BLaER1 treated with 17β-estradiol and CSF1 and Interleukin-3, amounts not matched to agents 10 nM and 100 nM (cell line): ENCODE data around the gene C1D.
A peak's percentile ranks its signal among the peaks of the same experiment; 100 is the strongest.

Experiments used
- H3K27ac ChIP-seq, 11 experiments: shearing (Covaris generic); formaldehyde crosslinking; 2 replicates each; pipeline ENCODE4 v1.8.1; 2022
- H3K27me3 ChIP-seq, 11 experiments: shearing (Covaris generic); formaldehyde crosslinking; 2 replicates each; pipeline ENCODE4 v1.8.1; 2022
- H3K36me3 ChIP-seq, 11 experiments: shearing (Covaris generic); formaldehyde crosslinking; 2 replicates each; pipeline ENCODE4 v1.8.1; 2022
- H3K4me1 ChIP-seq, 10 experiments: shearing (Covaris generic); formaldehyde crosslinking; 2 replicates each; pipeline ENCODE4 v1.8.1; 2022
- H3K4me2 ChIP-seq, 11 experiments: shearing (Covaris generic); formaldehyde crosslinking; 2 replicates each; pipeline ENCODE4 v1.8.1; 2022
- H3K4me3 ChIP-seq, 10 experiments: shearing (Covaris generic); formaldehyde crosslinking; 2 replicates each; pipeline ENCODE4 v1.8.1; 2022
- H3K9ac ChIP-seq, 11 experiments: shearing (Covaris generic); formaldehyde crosslinking; 2 replicates each; pipeline ENCODE4 v1.8.1; 2022
- H3K9me3 ChIP-seq, 11 experiments: shearing (Covaris generic); formaldehyde crosslinking; replicated peaks in 1 of 11; 2 replicates each; pipeline ENCODE4 v1.8.1; 2022
- H4K20me1 ChIP-seq, 11 experiments: shearing (Covaris generic); formaldehyde crosslinking; 2 replicates each; pipeline ENCODE4 v1.8.1; 2022
- Cebpa-rat ChIP-seq, 11 experiments: shearing (Covaris generic); IDR thresholded peaks; 2 replicates each; pipeline ENCODE4 v1.8.1; 2022

C1D gene

DNA sequence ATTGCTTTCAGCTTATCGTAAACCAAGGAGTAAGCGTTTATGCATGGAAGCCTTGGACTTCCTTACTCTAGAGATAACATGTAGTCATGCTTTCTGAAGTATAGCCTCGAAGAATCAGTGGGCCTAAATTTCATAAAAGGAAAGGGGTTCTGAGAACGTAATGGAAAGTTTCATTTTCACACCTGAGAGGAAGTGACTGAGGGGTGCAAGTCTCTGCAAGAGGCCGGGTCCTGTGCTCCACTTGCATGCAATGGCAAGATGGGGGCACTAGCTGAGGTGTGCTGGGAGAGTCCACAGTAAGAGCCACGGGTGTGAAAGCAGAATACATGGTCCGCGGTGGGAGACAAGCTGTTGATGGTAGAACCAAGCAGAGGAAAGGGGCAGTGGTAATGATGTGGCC is 36.5 kb upstream of the C1D start:
- peak overlapping the region in 9 of 11 experiments; percentile 15 to 64 (median 46); a peak in 16 of 22 replicates for H3K4me2 ChIP-seq
- H3K4me3 ChIP-seq, result no peak overlapping the region
- H3K27ac ChIP-seq, result no peak overlapping the region
- no peak overlapping the region for H3K9ac ChIP-seq
- peaks cover 11 to 23% (median 20%) of the 10 kb centered on the region in 10 experiments for H3K4me1 ChIP-seq
- H4K20me1 ChIP-seq, result no peaks in the 10 kb centered on the region
- TF ChIP-seq Cebpa-rat (IDR thresholded peaks at IDR 0.05), result no peak
- no peaks in the 10 kb centered on the region for H3K27me3 ChIP-seq
- peaks cover 0 to 11% (median under 1%) of the 10 kb centered on the region in 11 experiments; a peak in 8 of 22 replicates for H3K9me3 ChIP-seq
- H3K36me3 ChIP-seq, result no peaks in the 10 kb centered on the region

DNA sequence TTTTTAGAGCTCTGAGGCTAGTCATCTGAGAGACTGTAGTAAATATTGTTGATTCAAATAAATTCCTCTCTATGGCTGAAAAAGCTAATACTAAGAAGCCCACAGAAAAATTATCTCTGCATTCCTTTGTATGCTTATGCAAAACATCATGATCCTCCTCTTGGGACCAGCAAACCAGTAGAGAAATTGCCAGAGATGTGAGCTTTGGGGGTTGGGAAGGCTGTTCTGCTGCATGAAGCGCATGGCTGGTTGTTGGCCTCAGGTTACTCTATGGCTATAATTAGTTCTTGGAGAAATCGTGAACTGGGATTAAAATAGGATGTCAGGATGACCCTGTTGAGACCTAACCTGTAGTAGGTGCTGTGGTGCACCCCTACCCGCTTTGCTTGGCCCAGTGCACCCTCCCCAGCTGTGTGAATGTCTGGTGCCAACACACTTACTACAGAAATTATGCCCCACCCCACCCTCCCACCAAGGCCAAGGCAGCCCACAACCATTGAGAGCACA is 35.5 kb upstream of the C1D start:
- Histone ChIP-seq H3K4me2 (no peak overlapping the region), H3K4me3 (no peak overlapping the region), H3K9ac (no peak overlapping the region), H3K27me3 (no peaks in the 10 kb centered on the region), H4K20me1 (no peaks in the 10 kb centered on the region), H3K9me3 (peaks cover 0 to 11% (median 0%) of the 10 kb centered on the region in 11 experiments; a peak in 5 of 22 replicates), H3K27ac (no peak overlapping the region), H3K4me1 (peaks cover 11 to 27% (median 19%) of the 10 kb centered on the region in 10 experiments), H3K36me3 (no peaks in the 10 kb centered on the region)
- no peak for TF ChIP-seq Cebpa-rat (IDR thresholded peaks at IDR 0.05)

DNA sequence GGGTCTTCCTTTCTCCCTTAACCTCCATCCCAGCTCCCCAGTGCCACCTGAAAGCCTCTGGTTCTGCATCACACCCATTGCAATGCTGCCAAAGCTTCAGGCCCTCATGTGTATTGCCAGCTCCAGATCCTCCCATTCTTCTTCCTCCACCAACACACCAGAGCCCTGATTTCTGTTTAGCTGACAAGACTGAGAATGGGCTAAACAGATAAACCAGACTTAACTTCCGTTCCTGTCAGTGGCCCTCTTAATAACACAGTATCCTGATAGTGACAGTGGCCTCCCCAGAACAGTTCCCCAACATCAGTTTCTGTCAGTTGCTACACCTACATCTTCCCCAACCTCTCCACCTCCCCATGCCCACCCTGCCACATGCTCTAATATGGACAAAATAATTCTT is 31.3 kb upstream of the C1D start:
- TF ChIP-seq Cebpa-rat (IDR thresholded peaks at IDR 0.05), result no peak
- H4K20me1 ChIP-seq, result no peaks in the 10 kb centered on the region
- peaks cover 0 to 12% (median 7%) of the 10 kb centered on the region in 11 experiments; a peak in 13 of 22 replicates for H3K9me3 ChIP-seq
- peaks cover 10 to 34% (median 27%) of the 10 kb centered on the region in 10 experiments for H3K4me1 ChIP-seq
- H3K9ac ChIP-seq, result no peak overlapping the region
- H3K27ac ChIP-seq, result no peak overlapping the region
- no peak overlapping the region for H3K4me3 ChIP-seq
- no peaks in the 10 kb centered on the region for H3K36me3 ChIP-seq
- H3K4me2 ChIP-seq, result peak overlapping the region in 4 of 11 experiments; percentile 3 to 19 (median 8); a peak in 1 of 22 replicates
- H3K27me3 ChIP-seq, result no peaks in the 10 kb centered on the region

DNA sequence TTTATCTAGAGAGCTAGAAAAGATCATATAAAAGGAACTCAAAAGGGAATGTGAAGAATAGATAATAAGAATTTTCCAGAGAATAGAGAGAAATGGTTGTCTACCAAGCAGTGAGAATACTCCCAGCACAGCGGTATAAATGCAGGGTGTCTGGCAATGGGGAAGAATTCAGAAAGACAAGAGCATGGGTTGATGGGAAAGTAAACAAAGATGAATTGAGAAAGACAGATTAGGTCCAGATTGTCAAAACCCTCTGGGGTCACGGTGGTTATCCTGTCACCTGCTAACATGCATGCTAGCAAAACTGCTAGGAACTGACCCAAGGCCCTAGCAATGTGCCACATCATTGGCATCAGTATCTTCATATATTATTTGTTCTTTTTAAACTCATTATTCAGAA is 30.8 kb upstream of the C1D start:
- peaks cover 10 to 34% (median 29%) of the 10 kb centered on the region in 10 experiments for H3K4me1 ChIP-seq
- no peak overlapping the region for H3K4me3 ChIP-seq
- no peak for TF ChIP-seq Cebpa-rat (IDR thresholded peaks at IDR 0.05)
- H3K27me3 ChIP-seq, result no peaks in the 10 kb centered on the region
- no peak overlapping the region for H3K27ac ChIP-seq
- no peak overlapping the region for H3K9ac ChIP-seq
- H3K4me2 ChIP-seq, result peak overlapping the region in 4 of 11 experiments; percentile 3 to 19 (median 8); a peak in 1 of 22 replicates
- peaks cover 0 to 10% (median 7%) of the 10 kb centered on the region in 11 experiments; a peak in 13 of 22 replicates for H3K9me3 ChIP-seq
- no peaks in the 10 kb centered on the region for H4K20me1 ChIP-seq
- no peaks in the 10 kb centered on the region for H3K36me3 ChIP-seq

DNA sequence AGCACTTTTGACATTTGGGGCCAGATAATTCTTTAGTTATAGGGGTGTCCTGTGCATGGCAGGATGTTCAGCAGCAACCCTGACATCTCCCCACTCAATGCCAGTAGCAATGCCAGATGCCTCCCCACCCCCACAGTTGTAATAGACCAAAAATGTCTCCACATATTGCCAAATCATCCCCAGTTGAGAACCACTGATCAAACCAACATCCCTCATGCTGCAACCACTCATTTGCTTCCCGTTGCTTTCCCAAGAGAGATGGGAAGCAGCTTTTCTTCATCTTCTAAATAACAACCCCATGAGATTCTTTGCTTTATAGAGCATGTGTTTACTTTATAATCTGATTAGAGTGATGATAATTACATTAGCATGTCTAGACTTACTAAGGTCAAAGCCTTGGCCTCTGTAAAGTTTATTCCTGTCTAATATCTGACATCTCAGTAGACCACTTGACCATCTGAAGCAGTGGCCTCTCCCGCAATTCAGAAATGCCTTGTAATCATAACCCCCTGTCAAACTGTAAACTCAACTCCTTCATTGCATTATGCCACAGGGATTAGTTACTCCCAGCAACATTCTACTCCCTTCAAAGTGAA is 28.7 kb upstream of the C1D start:
- Histone ChIP-seq H3K4me3 (0 out of 20 replicates have a peak overlapping the region, but pooled peaks of 1 of the 10 experiments have one; percentile 14), H4K20me1 (no peaks in the 10 kb centered on the region), H3K4me2 (peak overlapping the region; percentile 19 to 71 (median 56)), H3K36me3 (no peaks in the 10 kb centered on the region), H3K9me3 (peaks cover 0 to 10% (median 7%) of the 10 kb centered on the region in 11 experiments; a peak in 13 of 22 replicates), H3K27me3 (no peaks in the 10 kb centered on the region), H3K27ac (peak overlapping the region in 7 of 11 experiments; percentile 3 to 51 (median 32); a peak in 10 of 22 replicates), H3K4me1 (peaks cover 10 to 41% (median 29%) of the 10 kb centered on the region in 10 experiments), H3K9ac (no peak overlapping the region)
- TF ChIP-seq Cebpa-rat (IDR thresholded peaks at IDR 0.05), result peak in 4 of 11 experiments; percentile 32 to 73 (median 40); a peak in 4 of 22 replicates

- H3K4me1 ChIP-seq, result peaks cover 10 to 41% (median 29%) of the 10 kb centered on the region in 10 experiments
- H3K4me2 ChIP-seq, result peak overlapping the region in 7 of 11 experiments; percentile 44 to 71 (median 57); a peak in 13 of 22 replicates
- no peak for TF ChIP-seq Cebpa-rat (IDR thresholded peaks at IDR 0.05)
- no peaks in the 10 kb centered on the region for H3K36me3 ChIP-seq
- H3K27me3 ChIP-seq, result no peaks in the 10 kb centered on the region
- no peak overlapping the region for H3K4me3 ChIP-seq
- H3K9me3 ChIP-seq, result peaks cover 0 to 10% (median 7%) of the 10 kb centered on the region in 11 experiments; a peak in 13 of 22 replicates
- no peaks in the 10 kb centered on the region for H4K20me1 ChIP-seq
- peak overlapping the region in 2 of 11 experiments; percentile 51 to 55; a peak in 4 of 22 replicates for H3K27ac ChIP-seq
- H3K9ac ChIP-seq, result no peak overlapping the region
These were observed 27.2 kb upstream of the C1D start for GRCh38 chr2:68089961-68090360.

- peak overlapping the region in 2 of 11 experiments; percentile 21 to 51; a peak in 2 of 22 replicates for H3K27ac ChIP-seq
- H3K4me1 ChIP-seq, result peaks cover 10 to 41% (median 26%) of the 10 kb centered on the region in 10 experiments
- H3K9ac ChIP-seq, result no peak overlapping the region
- peak overlapping the region in 6 of 11 experiments; percentile 51 to 71 (median 58); a peak in 10 of 22 replicates for H3K4me2 ChIP-seq
- no peak overlapping the region for H3K4me3 ChIP-seq
- no peak for TF ChIP-seq Cebpa-rat (IDR thresholded peaks at IDR 0.05)
- no peaks in the 10 kb centered on the region for H3K36me3 ChIP-seq
- H3K9me3 ChIP-seq, result peaks cover 0 to 10% (median 7%) of the 10 kb centered on the region in 11 experiments; a peak in 13 of 22 replicates
- no peaks in the 10 kb centered on the region for H3K27me3 ChIP-seq
- H4K20me1 ChIP-seq, result no peaks in the 10 kb centered on the region
These were observed 26.1 kb upstream of the C1D start for GRCh38 chr2:68088940-68089339.

DNA sequence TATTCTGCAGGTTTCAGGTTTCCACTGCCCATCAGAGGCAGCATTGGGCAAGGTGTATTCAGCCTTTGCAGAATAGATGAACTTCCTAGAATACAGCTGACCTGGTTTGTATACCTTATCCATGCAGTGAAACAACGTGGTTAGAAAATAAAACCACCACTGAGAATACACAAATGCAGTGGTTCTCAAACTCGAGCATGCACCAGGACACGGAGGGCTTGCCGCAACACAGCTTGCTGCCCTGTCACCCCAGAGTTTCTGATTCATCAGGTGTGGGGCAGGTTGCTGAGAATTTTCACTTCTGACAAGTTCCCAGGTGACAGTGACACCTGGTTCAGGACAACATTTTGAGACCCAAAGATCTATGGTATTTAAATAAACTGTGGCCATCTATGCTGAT is 23.4 kb upstream of the C1D start:
- no peak for TF ChIP-seq Cebpa-rat (IDR thresholded peaks at IDR 0.05)
- no peak overlapping the region for H3K27ac ChIP-seq
- no peak overlapping the region for H3K4me2 ChIP-seq
- H4K20me1 ChIP-seq, result no peaks in the 10 kb centered on the region
- no peaks in the 10 kb centered on the region for H3K27me3 ChIP-seq
- H3K4me1 ChIP-seq, result peaks cover 1 to 34% (median 18%) of the 10 kb centered on the region in 10 experiments; a peak in 18 of 20 replicates
- H3K9ac ChIP-seq, result no peak overlapping the region
- H3K36me3 ChIP-seq, result no peaks in the 10 kb centered on the region
- H3K9me3 ChIP-seq, result no peaks in the 10 kb centered on the region; a peak in 3 of 22 replicates
- no peak overlapping the region for H3K4me3 ChIP-seq

DNA sequence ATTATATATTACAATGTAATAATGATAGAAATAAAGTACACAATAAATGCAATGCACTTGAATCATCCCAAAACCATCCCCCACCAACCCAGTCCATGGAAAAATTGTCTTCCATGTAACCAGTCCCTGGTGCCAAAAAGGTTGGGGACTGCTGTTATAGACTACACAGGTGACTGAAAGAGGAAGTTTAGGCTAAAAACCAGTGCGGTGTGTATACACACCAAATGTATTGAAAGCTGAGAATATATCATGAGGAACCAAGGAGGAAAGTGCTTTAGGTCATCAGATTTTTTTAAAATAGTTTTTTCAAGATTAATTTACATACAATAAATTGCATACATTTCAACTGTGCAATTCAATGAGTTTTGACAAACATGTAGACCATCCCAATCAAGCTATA is 20.5 kb upstream of the C1D start:
- Histone ChIP-seq H3K27ac (no peak overlapping the region), H3K4me2 (no peak overlapping the region)

More for the DNA sequence above, 20.5 kb upstream of the C1D start:
- Histone ChIP-seq H3K4me1 (peaks cover 0 to 6% (median 0%) of the 10 kb centered on the region in 10 experiments; a peak in 5 of 20 replicates), H3K36me3 (no peaks in the 10 kb centered on the region), H3K9ac (no peak overlapping the region), H4K20me1 (no peaks in the 10 kb centered on the region), H3K27me3 (no peaks in the 10 kb centered on the region), H3K9me3 (no peaks in the 10 kb centered on the region), H3K4me3 (no peak overlapping the region)
- TF ChIP-seq Cebpa-rat (IDR thresholded peaks at IDR 0.05), result no peak
